Heart right ventricle (tissue), 16 donors: ENCODE measurements around the gene CX3CL1. TPM values are rescaled to one million over a fixed set of nuclear protein-coding genes. Genes with fewer than 3 reads are reported as not detected.

ENCODE experiments used
- ATAC-seq, 8 donors: fragments of 200-7000 bp; cut with Tn5 transposase; one replicate each; pipeline ENCODE4 v1.9.1; 2020; ENCODE audit warnings: mild to moderate bottlenecking in 8 of 8, moderate library complexity in 8 of 8, moderate number of reproducible peaks in 1 of 8
- DNase-seq, 2 donors: peaks; one replicate each; pipeline ENCODE4 v3.0.0-alpha.2; 2020
- H3K27ac ChIP-seq, 10 donors: fragments of 200-600 bp; sonication (generic) in 2 of 10; one replicate each; pipeline versions ENCODE4 v1.5.0 to v1.8.0; 2020 to 2022; ENCODE audit warnings: mild to moderate bottlenecking in 3 of 10
- H3K27me3 ChIP-seq, 7 donors: fragments of 200-600 bp; one replicate each; pipeline ENCODE4 v1.8.0; 2021 to 2022; ENCODE audit warnings: mild to moderate bottlenecking in 2 of 7
- H3K36me3 ChIP-seq, 9 donors: fragments of 200-600 bp; sonication (generic) in 1 of 9; one replicate each; pipeline versions ENCODE4 v1.5.0 to v1.8.0; 2020 to 2022; ENCODE audit warnings: mild to moderate bottlenecking in 2 of 9
- H3K4me1 ChIP-seq, 9 donors: fragments of 200-600 bp; sonication (generic) in 1 of 9; one replicate each; pipeline versions ENCODE4 v1.5.0 to v1.8.0; 2020 to 2022; ENCODE audit warnings: mild to moderate bottlenecking in 4 of 9
- H3K4me3 ChIP-seq, 10 donors: fragments of 200-600 bp; sonication (generic) in 2 of 10; one replicate each; pipeline versions ENCODE4 v1.5.0 to v1.8.0; 2020 to 2022; ENCODE audit warnings: mild to moderate bottlenecking in 7 of 10, moderate library complexity in 2 of 10
- H3K9me3 ChIP-seq, 11 donors: fragments of 200-600 bp in 10 of 11; sonication (generic) in 2 of 11; one replicate each; pipeline versions ENCODE4 v1.5.0 to v1.8.0; 2013 to 2022; ENCODE audit warnings: mild to moderate bottlenecking in 2 of 11, control low read depth in 1 of 11, moderate library complexity in 1 of 11
- CTCF ChIP-seq, 9 donors: fragments of 200-600 bp; sonication (generic) in 2 of 9; IDR thresholded peaks; one replicate each; pipeline versions ENCODE4 v1.5.0 to v1.8.0; 2021 to 2022; ENCODE audit warnings: antibody characterized with exemption in 9 of 9, mild to moderate bottlenecking in 5 of 9, moderate library complexity in 1 of 9
- WGBS, 2 donors: extraction: QIAGEN DNeasy Blood & Tissue Kit; methylation state at CpG; one replicate each; pipeline ENCODE4 v1.1.7; 2013; ENCODE audit warnings: inconsistent platforms in 1 of 2; 5-methylcytosine and 5-hydroxymethylcytosine counted together
- intact Hi-C, 10 donors: fragments of 100-400 bp; cut with DNase I; formaldehyde crosslinking; loops; one replicate each; pipeline versions ENCODE4 v1.11.1 to v1.14.2; 2022
- polyA plus RNA-seq, 2 donors: library from polyadenylated mRNA; stranded (reverse); fragments of 200-250 nt; gene quantifications; one replicate each; pipeline ENCODE4 v1.2.3, GENCODE V29; 2013
- total RNA-seq, 10 donors: library from RNA; stranded (reverse); fragmentation: NEBNext Ultra II Directional in 3 of 10; extraction: Animal tissue kit (Norgen Biotek cat#: 25700) in 3 of 10; gene quantifications; one replicate each; pipeline versions ENCODE4 v1.2.1 to v1.2.4, GENCODE V29; 2021 to 2023
- donor health status: Arrhythmogenic right ventricular cardiomyopathy.
- donor health status: ischemic (EF 13 %, LVEDD 7.1; RV severe dilation, severe dysfunction).
- donor health status: healthy with polysubstance abuse.
- donor health status: DM: no; HTN: yes; CAD: no.
- donor health status: DM: no; HTN: no; CAD: no.
- donor health status: ischemic (EF 25% LVEDD 6.9; RV normal size, moderate dysfunction).
- donor health status: ischemic (EF 25% LVEDD 5.7; RV mildly dilated, moderate dysfunction).
- donor health status: healthy.
- donor health status: DM: yes; HTN: yes; CAD: no.
- donor health status: Ischemic cardiomyopathy.
- donor health status: ischemic (EF 35%, LVEDD 5.7; RV mildly dilated, moderate dysfunction).
- donor health status: nonischemic (EF 11% LVEDD 7.7; RV severe dilation, severe dysfunction).
- donor health status: DM: yes; HTN: yes; CAD: no.
- donor health status: PGD.
- donor health status: ischemic (EF 29% LVEDD 5.4; RV normal size, mild dysfunction).
- donor health status: nonischemic (EF 23%, LVEDD 6.1; RV moderate dilation, normal function).

The CX3CL1 gene
- total and polyA plus RNA-seq, 12 donors: 7.8 to 46.3 (median 15.5) TPM

- no peak for DNase-seq
- no peaks in the 10 kb centered on the region for H3K36me3 ChIP-seq
- H3K9me3 ChIP-seq: peaks cover 0 to 11% (median 0%) of the 10 kb centered on the region in 11 donors
- no peak for TF ChIP-seq CTCF (IDR thresholded peaks at IDR 0.05)
- no peak for ATAC-seq
- WGBS, 2 donors: 65 to 70% methylated on average over 3 of the region's 3 CpGs
- peaks cover 0 to 27% (median 0%) of the 10 kb centered on the region in 9 donors for H3K4me1 ChIP-seq
- intact Hi-C loops: no loop called here
- peaks cover 0 to 9% (median 0%) of the 10 kb centered on the region in 7 donors for H3K27me3 ChIP-seq
- no peak overlapping the region for H3K27ac ChIP-seq
- no peak overlapping the region for H3K4me3 ChIP-seq
Observed at GRCh38 chr16:57345666-57346204, 26.6 kb upstream of the CX3CL1 start.

GRCh38 chr16:57347858-57348257 is 24.4 kb upstream of the CX3CL1 start:
- ATAC-seq: no peak

DNA sequence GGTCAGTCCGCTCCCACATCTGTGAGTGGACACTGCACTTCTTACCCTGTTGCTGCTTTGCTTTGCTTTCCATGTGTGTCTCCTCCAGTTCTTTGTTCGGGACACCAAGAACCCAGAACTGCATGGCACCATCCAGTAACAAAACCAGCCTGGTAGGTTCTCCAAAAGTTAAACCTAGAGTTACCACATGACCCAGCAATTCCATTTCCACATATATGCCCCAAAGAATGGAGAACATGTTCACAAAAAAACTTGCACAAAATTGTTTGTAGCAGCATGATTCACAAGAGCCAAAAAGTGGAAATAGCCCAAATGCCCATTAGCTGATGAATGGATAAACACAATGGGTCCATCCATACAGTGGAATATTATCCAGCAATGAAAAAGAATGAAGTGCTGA is 24.0 kb upstream of the CX3CL1 start:
- Histone ChIP-seq H3K4me3 (no peak overlapping the region), H3K27ac (no peak overlapping the region), H3K4me1 (peaks cover 0 to 10% (median 0%) of the 10 kb centered on the region in 9 donors), H3K27me3 (peaks cover 0 to 9% (median 0%) of the 10 kb centered on the region in 7 donors), H3K9me3 (peaks cover 0 to 11% (median 0%) of the 10 kb centered on the region in 11 donors), H3K36me3 (no peaks in the 10 kb centered on the region)
- ATAC-seq (no peak), DNase-seq (no peak)
- TF ChIP-seq CTCF (IDR thresholded peaks at IDR 0.05): no peak
- WGBS, 2 donors: 93 to 95% methylated on average over 2 of the region's 2 CpGs
- intact Hi-C loops: no loop called here

More at GRCh38 chr16:57347858-57348257, 24.4 kb upstream of the CX3CL1 start:
- Histone ChIP-seq H3K27me3 (peaks cover 0 to 9% (median 0%) of the 10 kb centered on the region in 7 donors), H3K4me3 (no peak overlapping the region), H3K36me3 (no peaks in the 10 kb centered on the region), H3K9me3 (peaks cover 0 to 11% (median 0%) of the 10 kb centered on the region in 11 donors), H3K27ac (no peak overlapping the region), H3K4me1 (peaks cover 0 to 10% (median 0%) of the 10 kb centered on the region in 9 donors)
- no peak for DNase-seq
- intact Hi-C loops: no loop called here
- no peak for TF ChIP-seq CTCF (IDR thresholded peaks at IDR 0.05)
- 79 to 89% methylated on average over 6 of the region's 6 CpGs for WGBS, 2 donors

DNA sequence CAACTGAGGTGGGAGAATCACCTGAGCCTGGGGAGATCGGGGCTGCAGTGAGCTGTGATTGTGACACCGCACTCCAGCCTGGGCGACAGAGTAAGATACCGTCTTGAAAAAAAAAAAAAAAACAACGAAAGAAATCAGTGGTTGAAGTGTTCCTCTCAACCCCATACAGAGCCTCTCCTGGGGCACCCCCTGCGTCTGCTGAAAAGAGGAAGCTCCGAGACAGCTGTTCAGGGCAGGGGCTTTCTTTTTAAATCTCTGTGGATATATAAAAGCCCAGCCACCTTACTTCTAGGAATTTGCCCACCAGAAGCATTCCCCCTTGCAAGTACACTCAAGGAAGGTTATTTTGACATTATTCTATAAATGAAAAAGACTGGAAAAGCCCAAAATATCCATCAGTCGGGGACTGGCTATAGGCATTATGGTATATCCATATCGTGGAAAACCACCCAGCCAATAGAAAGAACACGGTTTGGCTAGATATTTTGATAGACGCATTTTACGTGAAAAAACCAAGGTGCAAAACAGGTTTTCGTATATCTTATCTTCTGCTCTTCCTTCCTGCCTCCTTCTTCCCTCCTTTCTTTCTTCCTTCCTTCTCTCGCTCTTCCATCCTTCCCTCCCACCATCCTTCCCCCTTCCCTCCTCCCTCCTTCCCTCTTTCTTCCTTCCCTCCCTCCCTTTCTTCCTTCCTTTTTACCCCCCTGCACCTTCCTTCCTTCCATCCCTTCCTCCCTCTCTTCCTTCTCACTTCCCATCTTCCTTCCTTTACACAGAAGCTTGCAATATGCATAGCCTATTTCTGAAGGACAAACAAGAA is 22.9 kb upstream of the CX3CL1 start:
- no peak for ATAC-seq
- no peak for TF ChIP-seq CTCF (IDR thresholded peaks at IDR 0.05)

More for the DNA sequence above, 22.9 kb upstream of the CX3CL1 start:
- peaks cover 0 to 11% (median 0%) of the 10 kb centered on the region in 11 donors for H3K9me3 ChIP-seq
- DNase-seq: no peak
- intact Hi-C loops: no loop called here
- no peaks in the 10 kb centered on the region for H3K36me3 ChIP-seq
- WGBS, 2 donors: 42 to 44% methylated on average over 14 of the region's 14 CpGs
- no peak overlapping the region for H3K27ac ChIP-seq
- H3K4me1 ChIP-seq: peaks cover 0 to 10% (median 0%) of the 10 kb centered on the region in 9 donors
- no peak overlapping the region for H3K4me3 ChIP-seq
- peaks cover 0 to 9% (median 0%) of the 10 kb centered on the region in 7 donors for H3K27me3 ChIP-seq
